ENCODE results near the gene PISD. TPM values are rescaled to one million over a fixed set of nuclear protein-coding genes. Genes with fewer than 3 reads are reported as not detected.

Gene PISD
- total and polyA plus RNA-seq, 2 donors from 2014 or later = 27.3 to 64.9 TPM

DNA sequence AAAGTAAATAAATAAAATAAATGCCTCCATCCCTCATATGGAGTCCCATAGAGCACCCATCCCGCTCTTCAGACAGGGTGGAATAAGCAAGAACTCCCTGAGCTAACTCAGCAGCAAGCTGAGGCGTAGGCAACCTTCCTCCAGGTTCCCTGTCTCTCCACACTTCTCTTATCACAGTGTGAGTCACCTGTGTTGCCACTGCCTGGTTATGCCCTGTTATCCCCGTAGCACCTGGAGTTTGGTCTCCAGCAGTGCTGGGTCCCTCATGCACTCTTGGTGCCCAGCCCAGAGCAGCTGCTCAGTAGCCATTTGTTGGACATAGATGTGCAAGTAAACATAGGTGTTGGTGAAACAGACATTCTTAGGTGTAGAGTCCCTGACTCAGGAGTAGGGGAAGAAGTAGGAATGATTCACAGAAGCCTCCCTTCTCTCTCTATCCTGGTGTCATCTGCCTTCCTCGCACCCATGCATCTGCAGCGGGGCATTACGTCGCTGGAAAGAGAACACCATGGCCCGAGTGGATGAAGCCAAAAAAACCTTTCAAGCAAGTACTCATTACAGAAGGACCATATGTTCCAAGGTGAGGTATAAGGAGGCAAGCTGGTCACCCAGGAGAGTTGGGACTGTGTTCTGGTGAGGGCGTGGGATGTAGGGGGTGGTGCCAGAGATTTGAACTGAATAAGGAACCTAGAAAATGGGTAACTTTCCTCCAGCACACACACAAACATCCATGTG lies 56.0 kb downstream of the PISD start:
- peak in 2 of 5 donors; percentile 13 to 22 for DNase-seq

DNA sequence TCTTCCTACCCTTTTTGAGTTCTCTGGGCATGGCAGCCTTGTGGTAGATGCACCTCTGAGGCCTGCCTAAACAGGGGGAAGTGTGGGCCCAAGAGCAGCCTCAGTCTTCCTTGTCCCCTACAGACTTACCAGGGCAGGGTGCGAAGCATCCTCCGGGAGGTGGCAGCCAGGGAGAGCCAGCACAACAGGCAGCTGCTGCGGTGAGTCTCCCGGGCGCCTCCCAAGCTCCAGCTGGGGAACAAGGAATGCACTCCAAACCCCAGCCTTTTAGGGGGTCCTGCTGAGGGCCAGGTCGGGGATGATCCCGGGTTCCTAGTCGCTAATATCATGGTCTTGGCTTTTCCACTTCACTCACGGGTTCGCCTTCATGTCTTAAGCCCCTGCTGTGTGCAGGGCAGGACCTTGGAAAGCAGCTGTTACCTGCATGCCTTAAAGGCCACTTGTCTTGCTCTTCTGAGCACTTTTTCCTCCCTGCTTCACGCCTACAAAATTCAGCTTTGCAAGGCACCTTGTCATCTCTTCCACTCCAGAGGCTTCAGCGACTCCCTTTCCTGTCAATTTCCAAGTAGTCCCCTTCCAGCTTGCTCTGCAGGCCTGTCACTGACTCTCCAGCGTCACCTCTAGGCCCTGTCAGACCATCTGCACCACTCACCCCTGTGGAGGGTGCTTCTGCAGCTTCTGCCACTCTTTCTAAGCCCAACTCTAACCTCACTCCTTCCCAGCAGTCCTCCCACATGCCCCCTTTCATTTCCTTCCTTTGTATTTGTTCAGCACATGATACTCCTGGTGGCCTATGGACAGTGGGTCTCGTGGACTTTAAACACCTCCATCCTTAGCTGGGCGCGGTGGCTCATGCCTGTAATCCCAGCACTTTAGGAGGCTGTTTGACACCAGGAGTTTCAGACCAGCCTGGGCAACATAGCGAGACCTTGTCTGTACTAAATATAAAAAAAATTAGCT lies 57.0 kb downstream of the PISD start:
- no peak overlapping the region for H3K4me3 ChIP-seq (ENCODE audit: low read length in 3 of 3)
- DNase-seq = peak in 2 of 5 donors; percentile 25 to 51
- no peaks in the 10 kb centered on the region for H3K9me3 ChIP-seq (ENCODE audit: control insufficient read depth in 2 of 3, insufficient read depth in 1 of 3, low read length in 3 of 3)
- H3K9ac ChIP-seq (ENCODE audit: low read length in 3 of 3) = no peak overlapping the region
- H3K27me3 ChIP-seq (ENCODE audit: control insufficient read depth, insufficient read depth, low read length) = no peaks in the 10 kb centered on the region
- peaks cover 0 to 2% (median 0%) of the 10 kb centered on the region in 3 donors for H3K4me1 ChIP-seq (ENCODE audit: control insufficient read depth in 2 of 3, insufficient read depth in 2 of 3, low read depth in 1 of 3, low read length in 3 of 3)
- intact Hi-C loops (cut with DNase I) = no loop called here
- peaks cover 0 to 8% (median 7%) of the 10 kb centered on the region in 3 donors for H3K36me3 ChIP-seq (ENCODE audit: control insufficient read depth in 2 of 3, insufficient read depth in 3 of 3, low read length in 3 of 3)
- TF ChIP-seq, protein P1, sequence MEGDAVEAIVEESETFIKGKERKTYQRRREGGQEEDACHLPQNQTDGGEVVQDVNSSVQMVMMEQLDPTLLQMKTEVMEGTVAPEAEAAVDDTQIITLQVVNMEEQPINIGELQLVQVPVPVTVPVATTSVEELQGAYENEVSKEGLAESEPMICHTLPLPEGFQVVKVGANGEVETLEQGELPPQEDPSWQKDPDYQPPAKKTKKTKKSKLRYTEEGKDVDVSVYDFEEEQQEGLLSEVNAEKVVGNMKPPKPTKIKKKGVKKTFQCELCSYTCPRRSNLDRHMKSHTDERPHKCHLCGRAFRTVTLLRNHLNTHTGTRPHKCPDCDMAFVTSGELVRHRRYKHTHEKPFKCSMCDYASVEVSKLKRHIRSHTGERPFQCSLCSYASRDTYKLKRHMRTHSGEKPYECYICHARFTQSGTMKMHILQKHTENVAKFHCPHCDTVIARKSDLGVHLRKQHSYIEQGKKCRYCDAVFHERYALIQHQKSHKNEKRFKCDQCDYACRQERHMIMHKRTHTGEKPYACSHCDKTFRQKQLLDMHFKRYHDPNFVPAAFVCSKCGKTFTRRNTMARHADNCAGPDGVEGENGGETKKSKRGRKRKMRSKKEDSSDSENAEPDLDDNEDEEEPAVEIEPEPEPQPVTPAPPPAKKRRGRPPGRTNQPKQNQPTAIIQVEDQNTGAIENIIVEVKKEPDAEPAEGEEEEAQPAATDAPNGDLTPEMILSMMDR (IDR thresholded peaks at IDR 0.05; ENCODE audit: borderline replicate concordance, extremely low read depth, insufficient read depth) = no peak
- no peak overlapping the region for H3K27ac ChIP-seq (ENCODE audit: low read depth in 2 of 2, low read length in 2 of 2)
- no peak for FAIRE-seq

More for the DNA sequence above, 56.0 kb downstream of the PISD start:
- TF ChIP-seq, protein P1 (IDR thresholded peaks at IDR 0.05; ENCODE audit: borderline replicate concordance, extremely low read depth, insufficient read depth) = no peak
- H3K27me3 ChIP-seq (ENCODE audit: control insufficient read depth, insufficient read depth, low read length) = no peaks in the 10 kb centered on the region
- H3K9me3 ChIP-seq (ENCODE audit: control insufficient read depth in 2 of 3, insufficient read depth in 1 of 3, low read length in 3 of 3) = no peaks in the 10 kb centered on the region
- no peak overlapping the region for H3K4me3 ChIP-seq (ENCODE audit: low read length in 3 of 3)
- H3K9ac ChIP-seq (ENCODE audit: low read length in 3 of 3) = no peak overlapping the region
- FAIRE-seq = no peak
- peaks cover 0 to 2% (median 0%) of the 10 kb centered on the region in 3 donors for H3K4me1 ChIP-seq (ENCODE audit: control insufficient read depth in 2 of 3, insufficient read depth in 2 of 3, low read depth in 1 of 3, low read length in 3 of 3)
- no peak overlapping the region for H3K27ac ChIP-seq (ENCODE audit: low read depth in 2 of 2, low read length in 2 of 2)
- intact Hi-C loops (cut with DNase I) = no loop called here
- peaks cover 0 to 8% (median 7%) of the 10 kb centered on the region in 3 donors for H3K36me3 ChIP-seq (ENCODE audit: control insufficient read depth in 2 of 3, insufficient read depth in 3 of 3, low read length in 3 of 3)

DNA sequence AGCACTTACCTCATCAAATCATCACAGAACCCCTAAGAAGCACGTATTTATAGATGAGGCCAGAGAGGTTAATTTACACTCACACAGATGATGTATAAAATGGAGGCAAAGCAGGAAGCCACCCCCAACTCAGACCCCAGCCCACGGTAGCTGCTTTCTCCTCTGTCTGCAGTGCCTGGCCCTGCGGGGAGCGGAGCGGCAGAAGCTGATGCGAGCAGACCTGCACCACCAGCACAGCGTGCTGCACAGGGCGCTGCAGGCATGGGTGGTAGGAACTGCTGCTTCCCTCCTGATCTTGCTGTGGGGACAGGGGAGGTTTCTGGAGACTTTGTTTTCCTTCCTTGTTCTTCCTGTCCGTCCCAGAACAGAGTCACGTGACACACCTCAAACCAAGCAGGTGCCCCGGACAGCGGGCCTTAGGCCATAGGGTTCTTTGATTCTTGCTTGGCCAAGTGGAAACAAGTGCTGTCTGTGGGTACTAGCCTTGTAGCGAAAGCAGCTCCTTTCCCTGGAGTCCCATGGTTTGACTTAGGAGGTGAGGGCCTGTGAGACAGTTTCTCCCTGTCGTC lies 57.8 kb downstream of the PISD start:
- TF ChIP-seq, protein P1 (IDR thresholded peaks at IDR 0.05; ENCODE audit: borderline replicate concordance, extremely low read depth, insufficient read depth) = no peak
- Histone ChIP-seq H3K9ac (ENCODE audit: low read length in 3 of 3) (no peak overlapping the region), H3K4me1 (ENCODE audit: control insufficient read depth in 2 of 3, insufficient read depth in 2 of 3, low read depth in 1 of 3, low read length in 3 of 3) (peaks cover 0 to 2% (median 0%) of the 10 kb centered on the region in 3 donors), H3K36me3 (ENCODE audit: control insufficient read depth in 2 of 3, insufficient read depth in 3 of 3, low read length in 3 of 3) (peaks cover 0 to 7% (median 4%) of the 10 kb centered on the region in 3 donors), H3K27me3 (ENCODE audit: control insufficient read depth, insufficient read depth, low read length) (no peaks in the 10 kb centered on the region), H3K4me3 (ENCODE audit: low read length in 3 of 3) (no peak overlapping the region), H3K27ac (ENCODE audit: low read depth in 2 of 2, low read length in 2 of 2) (no peak overlapping the region), H3K9me3 (ENCODE audit: control insufficient read depth in 2 of 3, insufficient read depth in 1 of 3, low read length in 3 of 3) (no peaks in the 10 kb centered on the region)
- no peak for FAIRE-seq
- intact Hi-C loops (cut with DNase I) = no loop called here
- peak in 2 of 5 donors; percentile 33 to 46 for DNase-seq
